C4-2B (cell line): ENCODE measurements around the gene POU6F2.

ENCODE experiments used
- ZFX ChIP-seq: fragments of 450-650 bp; IDR thresholded peaks from 2 replicates; pipeline ENCODE4 v1.6.1; 2017
- TF ChIP-seq, protein P1 (sequence below): fragments of 450-650 bp; conservative IDR thresholded peaks from 2 replicates; pipeline ENCODE4 v1.5.1; 2017; ENCODE audit warnings: mild to moderate bottlenecking

DNA sequence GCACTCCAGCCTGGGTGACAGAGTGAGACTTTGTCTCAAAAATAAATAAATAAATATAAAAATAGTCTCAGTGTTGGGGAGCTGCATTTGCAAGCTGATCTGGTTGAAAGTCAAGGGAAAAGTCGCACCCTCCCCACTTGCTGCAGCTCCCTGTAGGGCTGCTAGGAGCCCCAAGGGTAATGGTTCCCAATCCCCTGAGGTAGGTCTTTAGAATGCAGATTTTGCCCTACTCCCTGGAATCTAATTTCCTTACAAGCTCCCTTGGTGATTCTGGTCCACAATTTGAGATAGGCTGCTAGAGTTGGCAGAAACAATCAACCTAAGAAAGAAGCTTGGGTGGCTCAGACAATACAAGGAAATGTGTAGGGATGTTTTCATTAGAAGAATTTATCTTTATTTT lies 356.0 kb downstream of the POU6F2 start:
- TF ChIP-seq, protein P1, sequence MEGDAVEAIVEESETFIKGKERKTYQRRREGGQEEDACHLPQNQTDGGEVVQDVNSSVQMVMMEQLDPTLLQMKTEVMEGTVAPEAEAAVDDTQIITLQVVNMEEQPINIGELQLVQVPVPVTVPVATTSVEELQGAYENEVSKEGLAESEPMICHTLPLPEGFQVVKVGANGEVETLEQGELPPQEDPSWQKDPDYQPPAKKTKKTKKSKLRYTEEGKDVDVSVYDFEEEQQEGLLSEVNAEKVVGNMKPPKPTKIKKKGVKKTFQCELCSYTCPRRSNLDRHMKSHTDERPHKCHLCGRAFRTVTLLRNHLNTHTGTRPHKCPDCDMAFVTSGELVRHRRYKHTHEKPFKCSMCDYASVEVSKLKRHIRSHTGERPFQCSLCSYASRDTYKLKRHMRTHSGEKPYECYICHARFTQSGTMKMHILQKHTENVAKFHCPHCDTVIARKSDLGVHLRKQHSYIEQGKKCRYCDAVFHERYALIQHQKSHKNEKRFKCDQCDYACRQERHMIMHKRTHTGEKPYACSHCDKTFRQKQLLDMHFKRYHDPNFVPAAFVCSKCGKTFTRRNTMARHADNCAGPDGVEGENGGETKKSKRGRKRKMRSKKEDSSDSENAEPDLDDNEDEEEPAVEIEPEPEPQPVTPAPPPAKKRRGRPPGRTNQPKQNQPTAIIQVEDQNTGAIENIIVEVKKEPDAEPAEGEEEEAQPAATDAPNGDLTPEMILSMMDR: no peak
- no peak for TF ChIP-seq ZFX
